Stimulated activated effector memory CD8-positive, alpha-beta T cell treated with anti-CD3 and anti-CD28 coated beads, Interleukin-12 subunit alpha, Interleukin-12 subunit beta, amount 100 ng/mL, for 72 hours (primary cell): ENCODE results near the gene COL17A1.
A peak's percentile ranks its signal among the peaks of the same experiment; 100 is the strongest.

ENCODE experiments used
- ATAC-seq: fragments of 150-1000 bp; cut with Tn5 transposase; 2 replicates; pipeline ENCODE4 v1.10.0; 2021
- DNase-seq, 2 donors: peaks; one replicate each; pipeline ENCODE4 v3.0.0; 2021 to 2022; ENCODE audit warnings: low spot score in 2 of 2
- H3K27ac Mint-ChIP-seq: one replicate; pipeline ENCODE4 v1.8.0; 2022; ENCODE audit warnings: mild to moderate bottlenecking, mixed read lengths
- H3K36me3 Mint-ChIP-seq: one replicate; pipeline ENCODE4 v1.8.0; 2022; ENCODE audit warnings: mild to moderate bottlenecking, mixed read lengths
- H3K4me1 Mint-ChIP-seq: one replicate; pipeline ENCODE4 v1.8.0; 2022; ENCODE audit warnings: mixed read lengths
- H3K4me3 Mint-ChIP-seq: one replicate; pipeline ENCODE4 v1.8.0; 2022; ENCODE audit warnings: mild to moderate bottlenecking, mixed read lengths
- H3K9me3 Mint-ChIP-seq: one replicate; pipeline ENCODE4 v1.8.0; 2022; ENCODE audit warnings: mixed read lengths

The COL17A1 gene

DNA sequence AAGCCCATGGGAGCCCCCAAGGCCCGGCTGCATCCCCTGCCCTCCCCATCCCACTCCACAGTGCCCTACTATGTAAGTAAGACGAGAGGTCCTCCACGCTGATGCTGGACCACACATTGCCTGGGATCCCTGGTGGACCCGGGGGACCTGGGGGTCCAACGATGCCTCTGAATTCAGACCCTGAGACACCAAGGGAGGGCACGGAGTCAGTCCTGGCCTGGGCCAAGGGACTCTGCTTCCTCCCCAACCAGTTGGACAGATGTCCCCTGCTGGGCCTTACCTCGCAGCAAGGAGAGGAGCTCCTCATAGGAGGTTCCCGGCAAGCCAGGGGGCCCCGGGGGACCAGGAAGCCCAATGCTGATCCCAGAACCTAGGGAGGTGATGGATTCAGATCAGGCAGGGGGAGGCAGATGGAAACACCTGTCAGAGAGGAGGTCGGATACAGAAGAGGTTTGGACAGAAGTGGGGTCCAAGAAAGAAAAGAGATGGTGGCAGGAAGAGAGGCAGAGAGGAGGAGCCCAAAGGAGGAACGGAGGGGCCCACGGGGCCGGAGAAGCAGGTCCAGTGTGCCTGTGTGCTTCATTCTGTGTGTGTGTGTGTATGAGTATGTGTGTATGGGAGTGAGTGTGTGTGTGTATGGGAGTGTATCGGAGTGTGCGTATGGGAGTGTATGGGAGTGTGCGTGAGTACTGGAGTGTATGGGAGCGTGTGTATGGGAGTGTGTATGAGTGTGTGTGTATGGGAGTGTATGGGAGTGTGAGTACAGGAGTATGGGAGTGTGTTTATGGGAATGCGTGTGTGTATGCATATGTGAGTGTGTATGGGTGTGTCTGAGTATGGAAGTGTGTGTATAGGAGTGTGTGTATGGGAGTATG is 50.2 kb downstream of the COL17A1 start:
- Mint-ChIP-seq H3K27ac (no peak overlapping the region), H3K4me1 (peaks cover 9% of the 10 kb centered on the region), H3K9me3 (no peaks in the 10 kb centered on the region), H3K36me3 (peaks cover 32% of the 10 kb centered on the region), H3K4me3 (no peak overlapping the region)
- ATAC-seq (no peak), DNase-seq (peak in 1 of 2 donors; percentile 48)

DNA sequence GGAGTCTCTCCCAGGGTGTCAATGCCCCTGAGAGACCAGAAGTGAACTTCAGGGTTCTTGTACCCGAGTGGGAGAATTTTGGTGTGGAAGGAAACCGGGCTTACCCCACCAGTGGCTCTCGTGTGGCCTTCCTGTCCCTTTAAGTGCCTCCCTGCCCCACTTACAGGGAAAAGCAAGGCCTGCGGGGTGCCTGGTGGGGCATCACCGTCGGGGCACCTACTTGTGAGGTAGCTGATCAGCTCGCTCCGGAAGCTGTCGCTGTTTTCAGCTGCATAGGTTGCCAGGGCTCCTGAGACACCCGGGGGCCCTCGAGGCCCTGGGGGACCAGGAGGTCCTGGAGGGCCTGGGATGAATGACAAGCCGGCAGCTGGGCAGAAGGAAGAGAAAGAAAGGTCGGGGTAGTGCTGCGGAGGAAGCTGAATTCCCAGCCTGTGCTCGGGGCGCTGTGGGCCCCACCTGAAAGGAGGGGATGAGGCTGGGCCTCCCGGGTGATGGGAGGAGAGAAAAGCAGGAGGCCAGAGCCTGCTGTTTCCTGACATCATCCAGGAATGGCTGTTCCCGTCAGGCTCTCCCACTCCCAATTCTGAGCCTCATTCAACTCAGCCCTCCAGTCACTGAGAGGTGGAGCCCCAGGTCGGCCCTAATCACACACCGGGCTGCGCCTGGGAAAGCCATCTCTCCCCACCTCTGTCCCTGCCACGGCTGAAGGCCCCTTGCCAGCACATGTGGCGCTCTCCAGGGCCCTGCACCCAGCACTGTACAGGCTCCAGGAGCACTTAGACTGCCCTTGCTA is 51.1 kb downstream of the COL17A1 start:
- Mint-ChIP-seq H3K4me3 (no peak overlapping the region), H3K36me3 (peaks cover 40% of the 10 kb centered on the region), H3K9me3 (no peaks in the 10 kb centered on the region), H3K4me1 (peaks cover 9% of the 10 kb centered on the region), H3K27ac (peak overlapping the region; percentile 74)
- peak; percentile 23 for ATAC-seq
- no peak for DNase-seq

DNA sequence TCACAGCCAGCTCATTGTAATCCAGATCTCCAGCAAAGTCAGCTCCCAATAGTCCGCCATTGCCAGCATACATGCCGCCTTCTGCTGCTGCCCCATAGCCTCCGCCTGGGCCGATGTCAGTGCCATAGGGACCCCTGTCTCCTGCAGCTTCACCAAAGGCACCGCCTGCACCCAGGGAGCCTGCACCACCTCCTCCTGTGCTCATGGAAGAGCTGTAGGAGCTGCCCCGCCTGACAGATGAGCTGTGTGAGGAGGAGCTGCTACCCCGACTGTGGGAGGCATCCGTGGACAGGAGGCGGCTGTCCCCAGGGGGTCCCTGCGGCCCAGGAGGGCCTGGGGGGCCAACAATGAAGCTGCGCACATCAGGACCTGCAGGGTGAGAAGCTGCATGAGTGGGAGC is 51.7 kb downstream of the COL17A1 start:
- H3K36me3 Mint-ChIP-seq = peaks cover 46% of the 10 kb centered on the region
- H3K27ac Mint-ChIP-seq = peak overlapping the region; percentile 74
- no peak overlapping the region for H3K4me3 Mint-ChIP-seq
- H3K4me1 Mint-ChIP-seq = peaks cover 9% of the 10 kb centered on the region
- DNase-seq = no peak
- no peak for ATAC-seq
- H3K9me3 Mint-ChIP-seq = no peaks in the 10 kb centered on the region

DNA sequence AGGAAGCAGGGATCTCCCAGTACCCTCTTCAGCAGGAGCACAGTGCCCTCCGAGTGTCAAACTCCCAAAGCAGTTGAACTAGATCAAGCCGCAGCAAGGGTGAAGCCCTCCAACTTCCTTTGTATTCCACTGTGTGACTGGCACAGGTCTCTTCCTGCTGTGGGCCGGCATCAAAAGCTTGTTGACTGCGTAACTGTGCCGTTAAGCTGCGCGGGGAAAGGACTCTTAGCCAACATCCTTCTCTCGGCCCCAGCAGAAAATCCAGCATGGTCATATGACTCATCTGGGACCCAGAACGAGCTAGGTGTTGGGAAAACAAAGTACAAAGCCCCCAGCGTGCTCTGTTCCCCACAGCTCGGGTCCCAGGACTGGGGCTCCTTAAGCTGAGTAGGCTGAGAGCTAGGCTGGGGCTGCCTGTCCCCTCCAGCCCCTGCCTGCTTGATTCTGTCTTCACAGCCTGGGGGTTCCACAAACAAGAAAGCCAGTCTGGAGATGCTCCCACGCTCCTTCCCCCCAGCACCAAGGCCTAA is 52.2 kb downstream of the COL17A1 start:
- H3K27ac Mint-ChIP-seq = peak overlapping the region; percentile 74
- peaks cover 9% of the 10 kb centered on the region for H3K4me1 Mint-ChIP-seq
- DNase-seq (no peak), ATAC-seq (no peak)
- H3K36me3 Mint-ChIP-seq = peaks cover 51% of the 10 kb centered on the region
- H3K9me3 Mint-ChIP-seq = no peaks in the 10 kb centered on the region
- H3K4me3 Mint-ChIP-seq = no peak overlapping the region

DNA sequence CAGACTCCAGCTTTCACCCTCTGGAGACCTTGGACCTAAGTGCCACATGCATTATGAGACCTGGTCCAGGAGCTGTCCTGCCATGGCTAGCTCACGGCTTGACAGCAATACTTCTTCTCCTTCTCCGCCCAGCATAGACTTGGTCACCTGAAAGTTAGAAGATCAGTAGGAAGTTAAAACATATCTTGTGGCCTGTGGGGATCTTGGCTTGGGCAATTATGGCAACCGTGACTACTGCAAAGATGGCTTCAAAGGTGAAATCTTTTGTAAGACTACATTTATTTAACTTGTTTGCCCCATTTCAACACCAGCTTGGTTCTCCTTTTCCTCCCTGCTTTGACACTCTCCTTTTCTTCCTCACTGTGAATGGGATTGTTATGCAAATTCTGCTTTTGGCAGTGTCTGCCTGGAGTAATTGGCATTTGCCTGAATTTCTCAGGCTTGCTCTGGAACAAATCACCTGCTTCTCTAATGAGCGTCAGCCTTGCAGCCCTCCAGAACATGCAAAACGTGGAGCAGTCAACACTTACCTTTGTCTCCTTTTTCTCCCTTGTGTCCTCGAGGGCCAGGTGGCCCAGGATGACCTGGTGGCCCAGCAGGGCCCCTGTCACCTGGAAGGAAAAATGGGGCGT is 53.4 kb downstream of the COL17A1 start:
- peaks cover 9% of the 10 kb centered on the region for H3K4me1 Mint-ChIP-seq
- no peak for ATAC-seq
- H3K36me3 Mint-ChIP-seq = peaks cover 63% of the 10 kb centered on the region
- H3K27ac Mint-ChIP-seq = peak overlapping the region; percentile 20
- H3K4me3 Mint-ChIP-seq = no peak overlapping the region
- no peaks in the 10 kb centered on the region for H3K9me3 Mint-ChIP-seq
- no peak for DNase-seq

DNA sequence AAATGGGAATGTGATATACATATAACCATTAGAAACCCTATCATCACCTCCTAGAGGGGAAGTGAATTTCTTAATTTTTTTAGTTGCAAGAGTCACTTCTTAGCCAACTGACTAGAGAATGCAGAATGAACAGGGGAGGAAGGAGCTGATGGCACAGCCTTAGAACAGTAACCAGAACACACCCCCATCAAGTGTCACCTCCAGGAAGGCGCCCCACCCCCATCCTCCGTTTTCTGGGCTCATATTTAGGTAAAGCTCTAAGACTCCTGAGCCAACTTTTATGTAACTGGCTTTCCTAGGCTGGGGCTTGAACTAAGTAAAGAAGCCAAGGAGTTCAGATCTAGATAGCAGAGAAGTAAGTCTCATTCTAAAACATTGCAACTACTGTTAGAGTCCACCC is 54.0 kb downstream of the COL17A1 start:
- DNase-seq = no peak
- Mint-ChIP-seq H3K9me3 (no peaks in the 10 kb centered on the region), H3K27ac (peak overlapping the region; percentile 20), H3K4me1 (peaks cover 9% of the 10 kb centered on the region), H3K36me3 (peaks cover 68% of the 10 kb centered on the region), H3K4me3 (no peak overlapping the region)
- ATAC-seq = no peak

DNA sequence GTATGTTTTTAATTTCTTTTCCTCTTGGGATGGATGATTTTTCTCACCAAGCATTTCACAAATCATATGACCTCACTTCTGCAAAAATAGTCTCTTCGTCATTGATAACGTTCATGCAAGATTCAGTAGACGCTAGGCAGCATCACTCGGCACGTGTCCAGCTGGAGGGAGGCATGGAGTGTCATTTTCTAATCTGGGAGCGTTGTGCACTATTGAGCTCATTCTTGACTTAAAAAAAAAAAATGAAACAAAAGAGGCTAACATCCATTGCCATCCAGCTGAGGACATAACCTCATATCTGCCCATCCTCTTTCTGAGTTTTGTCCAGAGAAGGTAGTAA is 56.2 kb downstream of the COL17A1 start:
- DNase-seq = no peak
- H3K9me3 Mint-ChIP-seq = no peaks in the 10 kb centered on the region
- no peak for ATAC-seq
- no peak overlapping the region for H3K27ac Mint-ChIP-seq
- H3K4me3 Mint-ChIP-seq = no peak overlapping the region
- H3K36me3 Mint-ChIP-seq = peaks cover 82% of the 10 kb centered on the region
- no peaks in the 10 kb centered on the region for H3K4me1 Mint-ChIP-seq

DNA sequence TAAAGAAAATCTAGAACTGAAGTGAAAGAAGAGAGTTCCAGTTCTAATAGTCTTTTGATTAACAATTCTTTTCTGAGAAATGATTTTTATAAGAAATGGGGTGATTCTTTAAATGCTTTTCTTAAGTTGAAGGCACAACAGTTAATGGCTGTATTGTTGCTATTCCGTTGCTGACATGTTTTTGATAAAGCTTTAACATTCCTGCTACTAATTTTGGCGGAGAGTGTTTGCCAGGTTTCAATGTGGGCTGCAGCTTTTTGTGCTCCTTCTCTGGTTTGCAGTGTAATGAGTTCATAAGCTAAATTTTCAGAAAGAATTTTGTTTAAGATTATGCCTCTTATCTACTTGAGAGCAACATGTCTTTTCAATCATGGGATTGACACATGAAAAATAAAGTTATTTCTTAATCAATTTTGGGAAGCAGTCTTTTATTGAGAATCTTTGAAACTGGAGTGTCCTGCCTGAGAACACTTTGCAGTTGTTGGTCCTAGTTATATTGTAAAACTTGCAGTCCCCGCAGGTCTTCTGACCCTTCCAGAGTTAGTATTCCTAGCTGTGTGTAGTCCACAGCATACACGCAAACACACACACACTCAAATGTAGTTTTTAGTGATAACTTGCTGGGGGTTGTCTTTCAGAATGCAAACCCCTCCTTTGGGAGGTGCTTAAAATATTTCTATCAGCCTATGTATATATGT is 56.7 kb downstream of the COL17A1 start:
- peaks cover 85% of the 10 kb centered on the region for H3K36me3 Mint-ChIP-seq
- no peak for ATAC-seq
- no peaks in the 10 kb centered on the region for H3K4me1 Mint-ChIP-seq
- no peak overlapping the region for H3K4me3 Mint-ChIP-seq
- no peak for DNase-seq
- H3K27ac Mint-ChIP-seq = no peak overlapping the region
- H3K9me3 Mint-ChIP-seq = no peaks in the 10 kb centered on the region

DNA sequence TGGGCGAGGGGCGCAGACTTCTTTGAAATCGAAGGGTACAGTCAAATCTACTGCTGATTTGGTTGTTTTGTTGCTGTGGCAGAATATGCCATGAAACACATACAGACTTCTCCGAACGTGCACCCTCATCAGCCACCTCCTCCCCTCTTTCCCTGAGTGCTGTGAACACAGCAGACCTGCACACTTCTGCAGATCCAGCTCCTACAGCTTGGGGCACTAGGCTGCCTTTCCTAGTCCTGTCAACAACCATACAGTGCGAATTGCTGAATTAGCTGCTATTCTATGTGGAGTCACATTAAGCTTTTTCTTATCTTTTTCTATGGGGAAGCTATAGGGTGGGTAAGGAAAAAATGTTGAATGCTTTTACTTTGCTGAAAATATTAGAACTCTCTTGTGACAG is 57.5 kb downstream of the COL17A1 start:
- Mint-ChIP-seq H3K36me3 (peaks cover 93% of the 10 kb centered on the region), H3K4me3 (no peak overlapping the region), H3K4me1 (no peaks in the 10 kb centered on the region), H3K9me3 (no peaks in the 10 kb centered on the region), H3K27ac (peak overlapping the region; percentile 29)
- DNase-seq = no peak
- no peak for ATAC-seq

DNA sequence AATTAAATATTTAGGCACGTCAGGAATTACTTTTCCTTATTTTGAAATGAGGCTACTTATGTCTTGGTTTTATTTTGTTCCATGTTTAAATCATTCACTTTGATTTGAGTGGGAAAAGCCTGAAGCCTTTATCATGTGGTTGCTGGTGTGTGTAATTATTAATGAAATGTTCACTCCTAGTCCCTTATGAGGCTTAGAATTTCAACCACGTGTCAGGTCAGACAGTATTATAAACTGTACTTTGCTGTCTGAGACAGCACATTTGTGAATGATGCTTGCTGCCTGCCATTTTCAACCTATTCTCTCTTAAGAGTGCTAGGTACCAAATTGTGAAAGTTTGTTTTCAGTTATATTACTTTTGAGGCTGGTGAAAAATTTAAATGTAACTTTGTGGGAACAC is 58.9 kb downstream of the COL17A1 start:
- H3K4me3 Mint-ChIP-seq = no peak overlapping the region
- peak; percentile 26 for ATAC-seq

DNA sequence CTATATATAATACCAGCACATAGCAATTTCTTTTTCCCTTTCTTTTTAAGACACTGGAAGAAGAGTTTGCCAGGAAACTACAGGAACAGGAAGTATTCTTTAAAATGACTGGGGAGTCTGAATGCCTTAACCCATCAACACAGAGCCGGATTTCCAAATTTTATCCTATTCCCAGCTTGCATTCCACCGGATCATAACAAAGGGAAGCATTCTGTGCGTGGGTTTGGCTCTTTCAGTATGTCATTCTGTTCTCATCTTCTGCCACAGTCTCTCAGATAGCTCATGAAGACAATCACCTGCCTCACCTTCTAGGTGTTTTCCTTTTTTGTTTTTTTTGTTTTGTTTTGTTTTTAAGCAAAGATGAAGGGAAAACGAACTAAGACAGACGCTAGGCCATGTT is 60.2 kb downstream of the COL17A1 start:
- peaks cover 99% of the 10 kb centered on the region for H3K36me3 Mint-ChIP-seq
- DNase-seq (no peak), ATAC-seq (no peak)
- H3K4me3 Mint-ChIP-seq = no peak overlapping the region
- no peaks in the 10 kb centered on the region for H3K9me3 Mint-ChIP-seq
- peak overlapping the region; percentile 9 for H3K27ac Mint-ChIP-seq
- H3K4me1 Mint-ChIP-seq = peaks cover 9% of the 10 kb centered on the region

More for the DNA sequence above, 58.9 kb downstream of the COL17A1 start:
- no peak for DNase-seq
- Mint-ChIP-seq H3K4me1 (peaks cover 5% of the 10 kb centered on the region), H3K27ac (no peak overlapping the region), H3K9me3 (no peaks in the 10 kb centered on the region), H3K36me3 (peaks cover 99% of the 10 kb centered on the region)

DNA sequence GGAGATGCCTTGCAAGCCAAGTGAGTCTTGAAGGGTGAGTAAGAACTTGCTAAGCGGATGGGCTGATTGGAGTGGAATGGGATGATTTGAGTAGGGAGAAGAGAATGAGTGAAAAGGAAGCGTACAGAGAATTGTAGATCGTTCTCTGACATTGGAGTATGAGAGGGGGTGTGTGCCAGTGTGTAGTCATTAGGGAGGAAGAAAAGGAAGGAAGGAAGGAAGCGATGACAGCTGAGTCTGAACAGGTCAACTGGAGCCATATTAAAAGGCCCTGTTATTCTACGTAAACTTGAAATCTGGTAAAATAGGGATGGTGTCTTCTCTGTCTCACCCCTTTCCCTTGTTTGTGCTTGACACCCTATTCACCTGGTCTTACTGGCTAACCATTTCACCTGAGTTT is 63.7 kb downstream of the COL17A1 start:
- peaks cover 19% of the 10 kb centered on the region for H3K4me1 Mint-ChIP-seq
- peaks cover 98% of the 10 kb centered on the region for H3K36me3 Mint-ChIP-seq
- DNase-seq (no peak), ATAC-seq (no peak)
- peak overlapping the region; percentile 49 for H3K27ac Mint-ChIP-seq
- no peaks in the 10 kb centered on the region for H3K9me3 Mint-ChIP-seq
- H3K4me3 Mint-ChIP-seq = no peak overlapping the region

DNA sequence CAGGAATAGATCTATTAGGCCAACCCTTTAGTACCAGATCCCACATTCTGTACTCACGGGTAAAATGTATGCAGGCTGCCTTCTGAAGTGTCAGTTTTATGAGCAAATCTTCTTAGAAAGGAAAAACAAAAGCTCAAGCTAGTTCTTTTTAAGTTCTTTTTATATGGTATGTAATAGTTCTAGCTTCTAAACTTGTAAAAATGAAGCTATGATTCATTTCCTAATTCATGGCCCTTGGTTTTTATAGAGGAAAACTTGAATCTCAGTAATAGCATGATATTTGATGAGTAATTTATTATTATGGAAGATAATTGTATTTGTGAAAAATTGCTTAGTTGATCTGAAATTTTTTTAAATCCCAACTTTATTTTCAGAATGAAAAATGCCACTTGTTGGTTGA is 64.4 kb downstream of the COL17A1 start:
- H3K36me3 Mint-ChIP-seq = peaks cover 91% of the 10 kb centered on the region
- no peak overlapping the region for H3K4me3 Mint-ChIP-seq
- peaks cover 19% of the 10 kb centered on the region for H3K4me1 Mint-ChIP-seq
- DNase-seq (no peak), ATAC-seq (no peak)
- H3K9me3 Mint-ChIP-seq = no peaks in the 10 kb centered on the region
- peak overlapping the region; percentile 49 for H3K27ac Mint-ChIP-seq

DNA sequence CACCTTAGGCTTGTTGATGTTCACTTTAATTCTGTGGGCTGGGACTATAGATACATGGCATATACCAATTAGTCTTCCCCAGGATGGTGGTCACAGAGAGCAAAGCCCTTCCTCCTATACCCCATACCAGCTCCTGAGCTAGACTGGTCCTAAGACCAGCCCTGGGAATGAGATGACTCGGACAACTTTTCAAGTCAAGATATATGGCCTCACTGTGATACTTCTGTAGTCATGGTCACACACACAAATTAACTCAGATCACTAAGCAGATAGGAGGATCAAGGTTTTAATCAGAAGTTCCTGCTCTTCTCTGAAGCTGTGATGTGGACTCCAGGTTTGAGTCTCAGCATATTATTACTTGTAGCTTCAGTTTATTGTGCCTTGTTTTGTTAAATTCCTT is 65.7 kb downstream of the COL17A1 start:
- H3K36me3 Mint-ChIP-seq = peaks cover 85% of the 10 kb centered on the region
- peak; percentile 73 for ATAC-seq
- no peaks in the 10 kb centered on the region for H3K9me3 Mint-ChIP-seq
- H3K27ac Mint-ChIP-seq = peak overlapping the region; percentile 49
- peaks cover 19% of the 10 kb centered on the region for H3K4me1 Mint-ChIP-seq
- H3K4me3 Mint-ChIP-seq = no peak overlapping the region
- no peak for DNase-seq

DNA sequence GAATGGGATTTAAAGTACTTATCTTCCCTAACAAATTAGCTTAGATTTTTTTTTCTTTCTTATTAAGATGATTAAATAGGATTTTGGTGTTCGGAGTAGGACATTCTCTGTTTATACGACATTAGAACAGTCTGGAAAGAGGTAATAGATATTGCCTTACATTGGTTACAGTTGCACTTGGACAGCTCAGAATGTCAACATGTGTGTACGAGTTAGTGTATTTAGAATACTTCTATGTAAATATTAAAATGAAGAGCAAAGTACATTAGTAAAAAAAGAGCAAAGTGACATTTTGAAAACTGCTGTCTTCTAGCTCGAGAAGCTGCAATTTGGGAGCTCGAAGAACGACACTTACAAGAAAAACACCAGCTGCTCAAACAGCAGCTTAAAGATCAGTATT is 67.2 kb downstream of the COL17A1 start:
- peaks cover 19% of the 10 kb centered on the region for H3K4me1 Mint-ChIP-seq
- DNase-seq (no peak), ATAC-seq (no peak)
- no peaks in the 10 kb centered on the region for H3K9me3 Mint-ChIP-seq
- no peak overlapping the region for H3K27ac Mint-ChIP-seq
- H3K4me3 Mint-ChIP-seq = no peak overlapping the region
- H3K36me3 Mint-ChIP-seq = peaks cover 72% of the 10 kb centered on the region
